HG03565 (cell line): Measurements from ENCODE around the gene CABLES1.

Experiments used
- ATAC-seq: cut with Tn5 transposase; IDR thresholded peaks from one replicate; pipeline ENCODE4 v1.9.1; 2021; ENCODE audit warnings: mild to moderate bottlenecking, moderate library complexity; ENCODE audit not compliant: unreplicated experiment

Gene CABLES1

GRCh38 chr18:23211146-23211545 is 75.9 kb downstream of the CABLES1 start:
- ATAC-seq, result no peak

DNA sequence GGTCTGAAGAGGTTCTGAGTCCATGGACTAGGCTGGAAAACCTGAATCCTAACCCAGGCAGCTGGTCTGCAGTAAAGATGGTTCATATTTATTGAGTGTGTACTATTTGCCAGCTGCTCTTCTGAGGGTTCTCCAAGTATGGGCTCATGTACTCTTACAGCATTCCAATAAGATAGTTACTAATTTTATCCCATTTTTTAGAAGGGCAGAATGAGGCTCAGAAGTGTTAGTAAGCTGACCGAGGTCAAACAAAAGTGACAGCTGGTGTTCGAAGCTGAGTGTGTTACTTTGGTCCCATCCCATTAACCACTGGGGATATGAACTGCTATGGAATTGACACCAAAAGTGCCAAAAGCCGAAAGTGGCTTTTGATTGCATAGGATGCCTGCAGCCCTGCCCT is 76.9 kb downstream of the CABLES1 start:
- ATAC-seq, result no peak

- no peak for ATAC-seq
Observed at GRCh38 chr18:23213200-23213599, 77.9 kb downstream of the CABLES1 start.

GRCh38 chr18:23217781-23218180 is 82.5 kb downstream of the CABLES1 start:
- no peak for ATAC-seq

DNA sequence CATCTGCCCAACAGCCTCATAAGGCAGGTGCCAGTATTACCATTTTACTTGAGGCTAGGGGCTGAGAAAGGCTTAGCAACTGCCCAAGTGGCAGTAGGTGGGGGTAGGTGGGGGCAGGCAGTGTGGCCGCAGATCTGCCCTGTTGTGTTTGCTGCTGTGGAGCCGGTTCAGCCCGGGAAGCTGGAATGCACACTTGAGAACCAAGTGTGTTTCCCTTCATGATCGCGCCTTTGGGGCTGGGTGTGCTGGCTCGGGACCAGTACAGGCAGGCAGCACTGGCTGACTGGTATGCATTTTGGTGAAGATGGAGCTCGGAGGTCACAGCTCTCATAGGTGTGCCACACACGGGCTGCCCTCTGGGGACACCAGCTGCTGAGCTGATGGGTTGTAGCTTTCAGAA is 85.1 kb downstream of the CABLES1 start:
- no peak for ATAC-seq

DNA sequence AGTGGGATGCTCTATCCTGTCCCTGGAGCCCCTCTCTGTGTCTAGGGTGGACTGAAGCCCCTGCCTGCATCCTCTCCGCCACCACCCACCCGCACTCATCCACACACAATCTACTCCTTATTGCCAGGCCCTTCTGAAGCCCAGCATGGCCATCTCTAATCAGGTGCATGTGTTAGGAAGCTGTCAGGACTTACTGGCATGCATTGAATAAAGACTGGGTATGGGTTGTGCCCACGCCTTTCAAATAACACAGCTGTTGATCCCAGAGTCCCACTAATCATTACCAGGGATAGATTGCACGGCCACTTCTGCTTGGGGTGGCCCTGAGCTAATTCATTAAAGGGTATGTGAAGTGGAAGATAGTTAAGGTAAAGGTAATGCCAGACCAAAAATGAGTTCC is 88.4 kb downstream of the CABLES1 start:
- ATAC-seq, result no peak

DNA sequence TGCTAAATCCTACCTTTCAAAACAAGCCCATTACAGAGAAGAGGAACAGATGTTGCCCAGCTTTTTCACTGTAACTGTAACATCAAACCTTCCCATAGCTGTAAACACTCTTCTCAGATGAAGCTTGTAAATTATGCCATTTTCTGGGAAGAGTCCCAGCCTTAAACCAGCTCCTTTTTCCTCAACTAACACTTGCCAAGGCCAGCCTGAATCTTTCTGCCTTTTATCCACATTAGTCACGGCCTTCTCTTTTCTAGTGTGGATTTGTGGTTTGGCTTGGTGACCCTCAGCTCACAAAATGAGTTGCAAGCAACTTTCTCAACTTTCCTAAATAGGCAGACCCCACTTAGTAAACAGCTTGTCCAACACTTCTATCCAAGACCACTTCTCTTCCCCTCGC is 90.2 kb downstream of the CABLES1 start:
- ATAC-seq, result no peak

DNA sequence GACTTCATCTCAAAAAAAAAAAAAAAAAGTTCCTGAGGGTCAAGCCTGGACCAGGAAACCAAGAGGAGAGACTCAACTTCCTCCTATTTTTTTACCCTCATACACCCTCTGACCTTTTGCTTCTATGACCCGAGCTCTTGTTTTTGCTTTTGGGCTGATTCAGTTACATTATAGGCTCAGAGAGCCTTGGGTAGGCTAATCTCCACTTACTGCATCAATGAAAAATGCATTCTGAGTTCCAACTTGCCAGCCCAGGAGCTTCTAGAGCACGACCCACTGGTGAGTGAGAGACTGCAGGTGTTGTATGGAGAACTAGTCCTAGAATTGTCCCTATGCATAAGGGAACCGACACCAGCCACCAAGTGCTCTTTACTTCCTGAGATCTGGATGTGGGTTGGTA is 91.1 kb downstream of the CABLES1 start:
- no peak for ATAC-seq

- no peak for ATAC-seq
Observed at GRCh38 chr18:23226930-23227725, 91.8 kb downstream of the CABLES1 start.

DNA sequence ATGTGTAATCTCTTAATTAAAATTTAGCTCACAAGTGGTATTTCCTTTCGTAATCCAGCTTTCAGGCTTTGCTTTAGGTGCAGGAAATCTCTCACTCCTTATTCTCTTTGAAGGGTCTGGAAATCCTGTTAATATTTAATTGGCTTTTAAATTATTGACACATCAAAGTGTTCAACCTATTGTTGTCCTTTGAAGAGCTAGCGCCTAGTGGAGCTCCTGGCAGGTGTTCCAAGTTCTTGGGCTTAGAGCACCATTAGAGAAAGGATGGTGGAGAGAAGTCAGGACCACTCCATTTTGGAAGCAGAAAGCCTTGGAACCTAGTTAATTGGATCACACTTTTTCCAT is 92.4 kb downstream of the CABLES1 start:
- no peak for ATAC-seq

- peak; percentile 33 for ATAC-seq
Observed at GRCh38 chr18:23228102-23229061, 93.1 kb downstream of the CABLES1 start.

DNA sequence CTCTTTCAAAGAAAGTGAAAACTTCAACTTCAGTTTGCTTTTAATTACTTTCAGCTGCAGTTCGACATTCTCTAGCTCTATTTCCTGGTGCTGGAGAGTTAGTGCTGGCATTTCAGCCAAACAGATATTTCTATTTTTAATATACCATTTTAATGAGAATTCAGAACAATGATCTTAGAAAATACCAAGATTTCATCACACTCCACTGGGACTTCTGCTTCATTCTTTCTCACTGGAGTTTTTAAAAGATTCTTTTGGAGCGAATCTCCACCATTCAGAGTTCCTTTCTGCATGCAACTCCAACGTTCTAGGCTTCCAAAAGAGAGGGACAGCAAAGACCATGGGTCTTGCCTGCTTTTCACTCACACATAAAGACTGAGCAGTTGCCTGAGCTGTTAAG is 94.2 kb downstream of the CABLES1 start:
- no peak for ATAC-seq

DNA sequence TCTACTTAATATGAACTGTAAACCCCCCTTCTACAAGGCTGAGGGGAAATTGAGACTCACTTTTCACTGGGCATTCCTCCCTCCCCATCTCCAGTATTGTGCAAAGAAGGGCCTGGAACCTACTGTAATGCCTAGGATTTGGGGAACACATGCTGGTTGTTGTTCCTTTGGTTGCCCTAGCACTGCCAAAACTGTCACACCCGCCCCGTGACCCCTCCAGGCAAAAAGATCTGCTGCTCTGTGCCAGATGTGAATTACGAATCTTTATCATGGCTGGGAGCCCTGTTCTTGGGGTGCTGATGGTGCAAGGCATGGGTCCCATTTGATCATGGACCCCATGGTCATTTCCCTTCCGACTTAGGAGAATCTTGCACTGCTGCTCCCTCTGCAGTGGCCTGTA is 95.4 kb downstream of the CABLES1 start:
- ATAC-seq, result no peak

GRCh38 chr18:23231340-23232021 is 96.2 kb downstream of the CABLES1 start:
- peak; percentile 83 for ATAC-seq

DNA sequence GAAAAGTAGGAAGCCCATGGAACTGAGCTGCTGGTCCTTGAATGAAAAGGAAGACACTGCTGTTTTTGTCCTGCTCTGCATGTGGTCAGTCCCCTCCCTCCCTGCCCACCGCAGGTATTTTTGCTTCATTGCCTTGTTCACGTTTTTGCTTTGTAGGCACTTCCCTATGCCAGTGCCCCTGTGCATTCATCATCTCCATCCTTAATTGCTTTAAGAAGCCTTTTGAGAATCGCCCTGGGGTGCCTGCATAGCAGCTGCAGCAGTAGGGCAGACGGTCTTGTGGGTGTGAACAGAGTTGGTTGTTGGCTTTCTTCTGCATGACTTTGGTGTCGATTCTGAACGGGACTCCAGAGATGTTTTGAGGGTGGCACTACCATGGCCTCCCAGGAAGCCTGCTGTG is 97.0 kb downstream of the CABLES1 start:
- ATAC-seq, result no peak

GRCh38 chr18:23234619-23235018 is 99.3 kb downstream of the CABLES1 start:
- ATAC-seq, result no peak

GRCh38 chr18:23235336-23235735 is 100.1 kb downstream of the CABLES1 start:
- ATAC-seq, result no peak

DNA sequence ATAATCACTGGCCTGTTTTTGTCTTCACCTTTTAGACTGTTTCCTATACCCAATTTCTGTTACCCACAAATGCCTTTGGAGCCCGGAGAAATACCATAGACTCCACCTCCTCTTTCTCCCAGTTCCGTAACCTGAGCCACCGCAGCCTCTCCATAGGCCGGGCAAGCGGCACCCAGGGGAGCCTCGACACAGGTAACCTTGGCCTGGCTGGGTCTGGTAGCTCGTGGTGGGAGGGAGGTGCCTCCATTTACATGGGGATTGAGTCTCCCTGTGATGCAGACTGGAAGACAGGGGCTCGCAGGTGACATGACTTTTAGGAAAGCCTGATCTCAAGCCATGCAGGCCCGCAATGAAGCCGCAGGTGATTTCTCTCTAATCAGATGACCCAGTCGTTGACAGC is 100.6 kb downstream of the CABLES1 start:
- no peak for ATAC-seq

GRCh38 chr18:23236876-23237468 is 101.7 kb downstream of the CABLES1 start:
- ATAC-seq, result no peak

DNA sequence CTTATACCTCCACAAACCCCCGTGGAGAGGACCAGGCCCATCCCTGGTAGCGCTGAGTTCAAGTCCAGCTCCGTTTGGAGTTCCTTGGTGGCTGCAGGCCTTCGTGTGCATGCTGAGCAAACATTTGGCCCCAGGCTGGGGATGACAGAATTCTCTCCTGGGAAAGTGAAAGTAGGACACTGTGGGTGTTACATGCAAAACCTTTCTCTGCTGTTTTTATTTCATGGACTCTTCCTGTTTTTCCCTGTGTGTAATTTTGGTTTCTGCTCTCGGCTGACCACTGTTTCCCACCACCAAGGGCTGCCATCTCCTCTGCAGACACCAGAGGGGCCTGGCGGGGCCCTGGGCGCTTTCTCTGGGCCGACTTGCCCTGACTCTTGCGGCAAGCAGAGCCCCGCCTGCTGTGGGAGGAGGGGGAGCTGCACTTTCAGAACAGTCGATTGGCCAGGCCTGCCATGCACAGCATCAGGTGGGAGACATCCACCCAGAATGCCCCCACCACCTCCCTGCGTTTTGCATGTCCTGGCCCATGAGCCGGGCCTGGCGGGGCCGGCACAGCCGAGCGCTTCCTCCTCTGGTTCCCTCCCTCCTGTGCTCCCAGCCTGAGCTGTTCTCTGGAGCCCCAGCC is 102.4 kb downstream of the CABLES1 start:
- ATAC-seq, result peak; percentile 40

DNA sequence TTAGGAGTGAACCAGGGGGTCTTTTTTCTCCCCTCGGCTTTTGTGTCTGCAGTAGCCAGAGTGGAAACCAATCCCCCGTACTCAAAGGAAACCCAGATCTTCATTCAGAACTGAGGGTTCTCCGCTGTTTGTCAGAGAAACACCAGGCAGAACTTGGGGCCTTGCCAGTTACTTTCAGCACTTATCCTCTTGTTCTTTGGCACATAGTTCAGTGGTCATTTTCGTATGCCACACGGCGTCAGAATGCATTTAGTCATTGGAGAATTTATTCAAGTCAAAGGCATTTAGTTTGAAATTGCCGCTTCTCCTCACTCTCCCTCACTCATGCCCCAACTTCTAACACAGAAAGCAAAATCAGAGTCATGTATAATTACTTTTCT is 102.9 kb downstream of the CABLES1 start:
- ATAC-seq, result no peak
